Mononuclear cell (primary cell): ENCODE results near the gene STARD3. TPM values are rescaled to one million over a fixed set of nuclear protein-coding genes. Genes with fewer than 3 reads are reported as not detected.

Experiments used
- H3K27me3 ChIP-seq: 2 replicates; pipeline ENCODE4 v1.6.0; 2011; ENCODE audit warnings: low read length, control low read depth; ENCODE audit not compliant: insufficient read depth
- H3K4me1 ChIP-seq: 2 replicates; pipeline ENCODE4 v1.5.1; 2011; ENCODE audit warnings: mild to moderate bottlenecking, low read length, control low read depth; ENCODE audit not compliant: insufficient read depth
- H3K4me3 ChIP-seq: 2 replicates; pipeline ENCODE4 v1.5.1; 2011; ENCODE audit warnings: mild to moderate bottlenecking, low read length, moderate library complexity
- H3K9me3 ChIP-seq: 2 replicates; pipeline ENCODE4 v1.5.1; 2011; ENCODE audit warnings: low read depth, mild to moderate bottlenecking, control low read depth, low read length
- total RNA-seq: library from RNA; depleted of rRNA; stranded (reverse); fragments of >200 nt; gene quantifications from one replicate; pipeline ENCODE4 v1.2.3, GENCODE V29; 2012

STARD3 gene
- total RNA-seq, 1 donor = 31.8 TPM

- H3K27me3 ChIP-seq = peaks cover 35% of the 10 kb centered on the region
- peaks cover 5% of the 10 kb centered on the region for H3K4me1 ChIP-seq
- no peak overlapping the region for H3K4me3 ChIP-seq
Observed at GRCh38 chr17:39611401-39612112, 25.4 kb upstream of the STARD3 start.

GRCh38 chr17:39612291-39612894 lies 24.6 kb upstream of the STARD3 start:
- Histone ChIP-seq H3K4me1 (peaks cover 5% of the 10 kb centered on the region), H3K27me3 (peaks cover 36% of the 10 kb centered on the region), H3K9me3 (no peaks in the 10 kb centered on the region)

More at GRCh38 chr17:39611401-39612112, 25.4 kb upstream of the STARD3 start:
- no peaks in the 10 kb centered on the region for H3K9me3 ChIP-seq

GRCh38 chr17:39612935-39613464 lies 23.9 kb upstream of the STARD3 start:
- Histone ChIP-seq H3K4me3 (no peak overlapping the region), H3K4me1 (peaks cover 6% of the 10 kb centered on the region), H3K27me3 (peaks cover 33% of the 10 kb centered on the region), H3K9me3 (no peaks in the 10 kb centered on the region)

More at GRCh38 chr17:39612291-39612894, 24.6 kb upstream of the STARD3 start:
- no peak overlapping the region for H3K4me3 ChIP-seq

- H3K27me3 ChIP-seq = peaks cover 21% of the 10 kb centered on the region
- H3K4me1 ChIP-seq = peaks cover 14% of the 10 kb centered on the region
- no peak overlapping the region for H3K4me3 ChIP-seq
- H3K9me3 ChIP-seq = no peaks in the 10 kb centered on the region
Observed at GRCh38 chr17:39614545-39615157, 22.3 kb upstream of the STARD3 start.

GRCh38 chr17:39615434-39615833 lies 21.5 kb upstream of the STARD3 start:
- Histone ChIP-seq H3K4me1 (peaks cover 14% of the 10 kb centered on the region), H3K4me3 (no peak overlapping the region), H3K9me3 (no peaks in the 10 kb centered on the region), H3K27me3 (peaks cover 18% of the 10 kb centered on the region)

GRCh38 chr17:39617100-39617445 lies 19.9 kb upstream of the STARD3 start:
- Histone ChIP-seq H3K9me3 (no peaks in the 10 kb centered on the region), H3K27me3 (peaks cover 18% of the 10 kb centered on the region), H3K4me3 (no peak overlapping the region), H3K4me1 (peaks cover 15% of the 10 kb centered on the region)

- H3K27me3 ChIP-seq = peaks cover 18% of the 10 kb centered on the region
- peak overlapping the region; percentile 22 for H3K4me3 ChIP-seq
- H3K4me1 ChIP-seq = peaks cover 19% of the 10 kb centered on the region
- H3K9me3 ChIP-seq = no peaks in the 10 kb centered on the region
Observed at GRCh38 chr17:39617446-39618245, 19.3 kb upstream of the STARD3 start.

GRCh38 chr17:39618246-39618913 lies 18.6 kb upstream of the STARD3 start:
- H3K27me3 ChIP-seq = peaks cover 18% of the 10 kb centered on the region
- peak overlapping the region; percentile 20 for H3K4me3 ChIP-seq
- H3K4me1 ChIP-seq = peaks cover 23% of the 10 kb centered on the region
- H3K9me3 ChIP-seq = no peaks in the 10 kb centered on the region

- Histone ChIP-seq H3K4me1 (peaks cover 27% of the 10 kb centered on the region), H3K4me3 (no peak overlapping the region), H3K9me3 (no peaks in the 10 kb centered on the region), H3K27me3 (peaks cover 18% of the 10 kb centered on the region)
Observed at GRCh38 chr17:39618956-39619785, 17.8 kb upstream of the STARD3 start.

GRCh38 chr17:39619786-39620101 lies 17.2 kb upstream of the STARD3 start:
- peaks cover 18% of the 10 kb centered on the region for H3K27me3 ChIP-seq
- H3K9me3 ChIP-seq = no peaks in the 10 kb centered on the region
- peaks cover 27% of the 10 kb centered on the region for H3K4me1 ChIP-seq
- no peak overlapping the region for H3K4me3 ChIP-seq

GRCh38 chr17:39621523-39622379 lies 15.2 kb upstream of the STARD3 start:
- H3K4me1 ChIP-seq = peaks cover 33% of the 10 kb centered on the region
- H3K27me3 ChIP-seq = peaks cover 23% of the 10 kb centered on the region
- no peak overlapping the region for H3K4me3 ChIP-seq
- H3K9me3 ChIP-seq = no peaks in the 10 kb centered on the region

GRCh38 chr17:39622380-39623006 lies 14.5 kb upstream of the STARD3 start:
- peaks cover 19% of the 10 kb centered on the region for H3K27me3 ChIP-seq
- H3K4me1 ChIP-seq = peaks cover 30% of the 10 kb centered on the region
- H3K4me3 ChIP-seq = no peak overlapping the region
- H3K9me3 ChIP-seq = no peaks in the 10 kb centered on the region
